ENCODE measurements around the gene DOCK1. TPM values are rescaled to one million over a fixed set of nuclear protein-coding genes. Genes with fewer than 3 reads are reported as not detected.

DOCK1 gene
- total RNA-seq, 2 donors from 2014 or later: 34.3 to 44.1 TPM

DNA sequence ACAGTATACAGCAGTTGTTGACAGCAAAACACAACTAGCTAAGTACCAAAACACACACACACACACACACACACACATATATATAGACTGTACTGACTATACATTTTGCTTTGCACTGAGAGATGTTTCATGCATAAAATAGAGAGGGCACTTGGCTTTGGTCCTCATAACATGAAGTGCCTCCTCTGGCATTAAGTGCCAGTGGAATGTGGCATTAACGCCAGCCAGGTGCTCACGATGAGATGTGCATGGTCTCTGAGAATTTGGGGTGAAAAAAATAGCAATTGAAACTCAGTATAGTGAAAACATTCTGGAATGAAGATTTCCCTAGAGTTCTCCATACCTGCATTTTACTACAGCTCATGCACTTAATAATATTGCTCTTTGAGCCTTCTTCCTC, 361.2 kb downstream of the DOCK1 start:
- TF ChIP-seq POLR2A (IDR thresholded peaks at IDR 0.05): no peak
- TF ChIP-seq, protein P1, sequence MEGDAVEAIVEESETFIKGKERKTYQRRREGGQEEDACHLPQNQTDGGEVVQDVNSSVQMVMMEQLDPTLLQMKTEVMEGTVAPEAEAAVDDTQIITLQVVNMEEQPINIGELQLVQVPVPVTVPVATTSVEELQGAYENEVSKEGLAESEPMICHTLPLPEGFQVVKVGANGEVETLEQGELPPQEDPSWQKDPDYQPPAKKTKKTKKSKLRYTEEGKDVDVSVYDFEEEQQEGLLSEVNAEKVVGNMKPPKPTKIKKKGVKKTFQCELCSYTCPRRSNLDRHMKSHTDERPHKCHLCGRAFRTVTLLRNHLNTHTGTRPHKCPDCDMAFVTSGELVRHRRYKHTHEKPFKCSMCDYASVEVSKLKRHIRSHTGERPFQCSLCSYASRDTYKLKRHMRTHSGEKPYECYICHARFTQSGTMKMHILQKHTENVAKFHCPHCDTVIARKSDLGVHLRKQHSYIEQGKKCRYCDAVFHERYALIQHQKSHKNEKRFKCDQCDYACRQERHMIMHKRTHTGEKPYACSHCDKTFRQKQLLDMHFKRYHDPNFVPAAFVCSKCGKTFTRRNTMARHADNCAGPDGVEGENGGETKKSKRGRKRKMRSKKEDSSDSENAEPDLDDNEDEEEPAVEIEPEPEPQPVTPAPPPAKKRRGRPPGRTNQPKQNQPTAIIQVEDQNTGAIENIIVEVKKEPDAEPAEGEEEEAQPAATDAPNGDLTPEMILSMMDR (IDR thresholded peaks at IDR 0.05): no peak
- Histone ChIP-seq H3K27ac (no peak overlapping the region), H3K36me3 (replicated peaks in 1 of 2; ENCODE audit: insufficient read depth in 1 of 2, low read depth in 2 of 2) (no peaks in the 10 kb centered on the region), H3K4me3 (no peak overlapping the region), H3K9me3 (no peaks in the 10 kb centered on the region), H3K27me3 (no peaks in the 10 kb centered on the region), H3K4me1 (no peaks in the 10 kb centered on the region)
- ATAC-seq (no peak), DNase-seq (no peak)
- intact Hi-C loops (cut with DNase I): no loop called here
- WGBS, 2 donors: 93 to 98% methylated on average over 2 of the region's 2 CpGs

DNA sequence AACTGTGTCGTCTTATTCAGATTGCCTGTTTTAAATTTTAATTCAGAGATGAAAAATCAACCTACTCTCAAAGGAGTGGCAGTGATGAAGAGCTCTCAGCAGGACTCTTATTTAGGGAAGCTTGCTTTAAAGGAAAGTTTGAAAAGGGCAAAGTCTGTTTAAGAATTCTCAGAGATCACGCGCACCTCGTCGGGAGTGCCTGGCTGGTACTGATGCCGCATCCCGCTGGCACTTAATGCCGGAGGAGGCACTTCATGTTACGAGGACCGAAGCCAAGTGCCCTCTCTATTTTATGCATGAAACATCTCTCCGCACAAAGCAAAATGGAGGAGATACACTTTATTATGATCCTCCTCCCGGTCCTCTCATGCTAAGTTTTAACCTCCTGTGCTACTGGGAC, 362.2 kb downstream of the DOCK1 start:
- no peak for ATAC-seq
- H3K4me1 ChIP-seq: no peaks in the 10 kb centered on the region
- H3K9me3 ChIP-seq: no peaks in the 10 kb centered on the region
- TF ChIP-seq, protein P1 (IDR thresholded peaks at IDR 0.05): no peak
- TF ChIP-seq POLR2A (IDR thresholded peaks at IDR 0.05): no peak
- H3K27ac ChIP-seq: no peak overlapping the region
- no peak overlapping the region for H3K4me3 ChIP-seq
- intact Hi-C loops (cut with DNase I): no loop called here
- H3K36me3 ChIP-seq (replicated peaks in 1 of 2; ENCODE audit: insufficient read depth in 1 of 2, low read depth in 2 of 2): no peaks in the 10 kb centered on the region
- WGBS, 2 donors: 95 to 97% methylated on average over 12 of the region's 12 CpGs
- DNase-seq: no peak
- no peaks in the 10 kb centered on the region for H3K27me3 ChIP-seq

DNA sequence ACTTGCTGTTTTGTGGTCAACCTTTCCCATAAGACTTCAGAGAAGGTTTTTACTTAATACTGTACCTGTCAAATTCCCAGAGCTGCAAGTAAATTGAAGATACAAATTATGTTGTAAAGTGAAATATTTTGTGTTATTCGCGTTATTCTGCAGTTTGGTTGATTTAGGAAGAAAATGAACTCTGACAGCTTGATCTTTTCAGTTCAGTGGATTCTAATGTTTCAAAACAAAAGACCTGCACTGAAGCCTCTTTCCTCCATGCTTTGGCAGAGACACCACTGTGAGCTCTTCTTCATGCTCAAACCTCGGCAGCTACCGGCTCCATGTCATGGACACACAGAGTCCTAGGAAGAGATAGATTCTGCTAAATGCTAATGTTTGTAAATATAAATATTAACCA, 366.8 kb downstream of the DOCK1 start:
- H3K9me3 ChIP-seq: no peaks in the 10 kb centered on the region
- 93 to 95% methylated on average over 4 of the region's 4 CpGs for WGBS, 2 donors

DNA sequence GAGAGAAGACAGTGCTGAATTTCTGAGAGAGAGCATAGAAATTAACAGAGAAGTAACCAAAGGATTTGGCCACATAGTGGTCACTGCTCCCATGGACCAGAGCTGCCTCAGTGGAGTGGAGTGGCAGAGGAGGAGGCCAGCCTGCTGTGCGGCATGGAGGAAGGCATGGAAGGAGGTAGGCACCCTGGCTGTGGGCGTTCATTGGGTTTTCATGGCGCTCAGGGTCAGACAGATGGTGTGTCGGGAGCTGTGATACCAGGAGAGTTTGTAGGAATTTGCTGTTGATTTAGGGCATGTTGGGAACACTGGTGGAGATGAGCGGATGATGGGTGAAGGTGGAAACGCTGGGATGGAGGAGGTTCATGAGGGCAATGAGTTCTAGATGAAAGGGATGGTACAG, 370.0 kb downstream of the DOCK1 start:
- no peaks in the 10 kb centered on the region for H3K9me3 ChIP-seq
- intact Hi-C loops (cut with DNase I): no loop called here
- DNase-seq (no peak), ATAC-seq (no peak)
- 93 to 94% methylated on average over 6 of the region's 6 CpGs for WGBS, 2 donors
- no peak overlapping the region for H3K4me3 ChIP-seq
- no peak for TF ChIP-seq POLR2A (IDR thresholded peaks at IDR 0.05)
- TF ChIP-seq, protein P1 (IDR thresholded peaks at IDR 0.05): no peak
- H3K27me3 ChIP-seq: no peaks in the 10 kb centered on the region
- no peaks in the 10 kb centered on the region for H3K36me3 ChIP-seq (replicated peaks in 1 of 2; ENCODE audit: insufficient read depth in 1 of 2, low read depth in 2 of 2)
- no peaks in the 10 kb centered on the region for H3K4me1 ChIP-seq
- H3K27ac ChIP-seq: no peak overlapping the region

More for the DNA sequence above, 366.8 kb downstream of the DOCK1 start:
- no peaks in the 10 kb centered on the region for H3K36me3 ChIP-seq (replicated peaks in 1 of 2; ENCODE audit: insufficient read depth in 1 of 2, low read depth in 2 of 2)
- no peak overlapping the region for H3K4me3 ChIP-seq
- no peak for DNase-seq
- ATAC-seq: no peak
- no peaks in the 10 kb centered on the region for H3K4me1 ChIP-seq
- intact Hi-C loops (cut with DNase I): no loop called here
- TF ChIP-seq, protein P1 (IDR thresholded peaks at IDR 0.05): no peak
- no peak for TF ChIP-seq POLR2A (IDR thresholded peaks at IDR 0.05)
- H3K27ac ChIP-seq: no peak overlapping the region
- no peaks in the 10 kb centered on the region for H3K27me3 ChIP-seq

DNA sequence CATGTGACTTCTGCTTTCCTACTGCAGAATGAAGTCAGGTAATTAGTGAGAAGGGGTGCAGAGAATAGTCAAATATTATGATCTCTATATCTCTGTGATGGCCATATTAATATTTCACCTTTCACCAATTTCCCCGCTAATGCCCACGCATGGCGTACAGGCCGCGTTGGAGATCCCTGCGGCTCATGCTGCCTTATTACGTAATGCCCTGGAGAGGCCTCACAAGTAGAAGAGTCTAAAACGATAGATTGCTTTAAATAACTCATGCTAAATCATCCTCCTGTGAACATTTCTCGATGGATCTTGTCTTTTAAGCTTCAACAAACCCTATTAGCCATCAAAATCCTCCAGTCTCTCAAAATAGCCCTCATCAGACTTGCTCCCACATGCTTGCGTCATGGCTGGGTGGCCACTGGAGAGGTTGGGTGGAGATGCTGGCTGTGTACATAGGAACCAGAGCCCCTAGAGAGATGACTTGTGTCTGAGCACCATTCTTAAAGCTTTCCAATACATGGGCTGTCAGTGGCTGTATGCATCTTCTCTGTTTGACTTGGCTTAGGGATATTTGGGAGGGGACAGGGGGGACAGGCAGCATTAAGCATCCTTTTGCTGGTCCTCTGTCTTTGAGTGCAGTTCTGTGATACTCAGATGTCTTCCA, 370.7 kb downstream of the DOCK1 start:
- no peaks in the 10 kb centered on the region for H3K27me3 ChIP-seq
- H3K9me3 ChIP-seq: no peaks in the 10 kb centered on the region
- no peaks in the 10 kb centered on the region for H3K4me1 ChIP-seq
- TF ChIP-seq POLR2A (IDR thresholded peaks at IDR 0.05): no peak
- TF ChIP-seq, protein P1 (IDR thresholded peaks at IDR 0.05): no peak
- intact Hi-C loops (cut with DNase I): no loop called here
- WGBS, 2 donors: 91 to 95% methylated on average over 10 of the region's 10 CpGs
- no peak overlapping the region for H3K4me3 ChIP-seq
- DNase-seq (no peak), ATAC-seq (no peak)
- H3K36me3 ChIP-seq (replicated peaks in 1 of 2; ENCODE audit: insufficient read depth in 1 of 2, low read depth in 2 of 2): no peaks in the 10 kb centered on the region
- H3K27ac ChIP-seq: no peak overlapping the region
